Measurements from ENCODE around the gene KLK1.
A peak's percentile ranks its signal among the peaks of the same experiment; 100 is the strongest.

- TF ChIP-seq POLR2AphosphoS5 (IDR thresholded peaks at IDR 0.05; ENCODE audit: low read depth, low read length): 0 out of 2 replicates have a peak, but pooled peaks have one; percentile 15
- TF ChIP-seq POLR2A (IDR thresholded peaks at IDR 0.05; ENCODE audit: low read depth, low read length): no peak; the same call in 1 of the 2 replicates
- no peak for TF ChIP-seq SPI1 (IDR thresholded peaks at IDR 0.05; ENCODE audit: low read depth, low read length)
- no peak for TF ChIP-seq TAF1 (IDR thresholded peaks at IDR 0.05; ENCODE audit: low read depth, low read length)
- no peak for TF ChIP-seq PAX5 (IDR thresholded peaks at IDR 0.05; ENCODE audit: insufficient read depth, low read length, severe bottlenecking)
- no peak; the same call in 1 of the 2 replicates for TF ChIP-seq POU2F2 (IDR thresholded peaks at IDR 0.05; ENCODE audit: low read depth, low read length)
These were observed 30.0 kb downstream of the KLK1 start for GRCh38 chr19:50793558-50794065.
